HEK293T (cell line): ENCODE measurements around the gene DUSP8.

Experiments used
- CTCF ChIA-PET: fragments of 350-600 bp; formaldehyde crosslinking; extraction: SDS; loops from one replicate; lab custom pipeline; 2021; ENCODE audit warnings: antibody characterized with exemption, inconsistent platforms; lab: Yijun Ruan, JAX
- POLR2A ChIA-PET: fragments of 350-600 bp; formaldehyde crosslinking; extraction: SDS; loops from one replicate; lab custom pipeline; 2020; ENCODE audit warnings: antibody characterized with exemption, inconsistent platforms; lab: Yijun Ruan, JAX
- DNase-seq: peaks from one replicate; pipeline ENCODE4 v3.0.0; 2012; ENCODE audit warnings: mixed read lengths; ENCODE audit errors: extremely low spot score
- ARNT ChIP-seq: fragments of 450-650 bp; IDR thresholded peaks from 2 replicates; pipeline ENCODE4 v1.6.1; 2017; ENCODE audit warnings: mild to moderate bottlenecking
- BHLHE40 ChIP-seq: fragments of 450-650 bp; IDR thresholded peaks from 2 replicates; pipeline ENCODE4 v1.6.1; 2016; ENCODE audit warnings: mild to moderate bottlenecking, moderate library complexity, borderline replicate concordance
- CTBP1 ChIP-seq: fragments of 450-650 bp; IDR thresholded peaks from 2 replicates; pipeline ENCODE4 v1.6.1; 2016; ENCODE audit warnings: borderline replicate concordance
- ELF4 ChIP-seq: fragments of 450-650 bp; IDR thresholded peaks from 2 replicates; pipeline ENCODE4 v1.6.1; 2017; ENCODE audit warnings: antibody characterized with exemption
- FOXA1 ChIP-seq: fragments of 450-650 bp; IDR thresholded peaks from 2 replicates; pipeline ENCODE4 v1.6.1; 2016; ENCODE audit warnings: mild to moderate bottlenecking
- FOXK2 ChIP-seq: fragments of 450-650 bp; IDR thresholded peaks from 2 replicates; pipeline ENCODE4 v1.6.1; 2016; ENCODE audit warnings: mild to moderate bottlenecking
- FOXM1 ChIP-seq: fragments of 450-650 bp; IDR thresholded peaks from 2 replicates; pipeline ENCODE4 v1.6.1; 2017; ENCODE audit warnings: mild to moderate bottlenecking, borderline replicate concordance
- HDGF ChIP-seq: fragments of 450-650 bp; IDR thresholded peaks from 2 replicates; pipeline ENCODE4 v1.6.1; 2017; ENCODE audit warnings: antibody characterized with exemption, borderline replicate concordance
- L3MBTL2 ChIP-seq: fragments of 450-650 bp; conservative IDR thresholded peaks from 2 replicates; pipeline ENCODE4 v1.6.1; 2016; ENCODE audit warnings: mild to moderate bottlenecking
- LEF1 ChIP-seq: fragments of 450-650 bp; IDR thresholded peaks from 2 replicates; pipeline ENCODE4 v1.6.1; 2017; ENCODE audit warnings: mild to moderate bottlenecking, borderline replicate concordance
- NFRKB ChIP-seq: fragments of 450-650 bp; IDR thresholded peaks from 2 replicates; pipeline ENCODE4 v1.6.1; 2016; ENCODE audit warnings: mild to moderate bottlenecking, moderate library complexity
- SP1 ChIP-seq: fragments of 450-650 bp; IDR thresholded peaks from 2 replicates; pipeline ENCODE4 v1.6.1; 2017
- SUZ12 ChIP-seq: fragments of 450-650 bp; IDR thresholded peaks from 2 replicates; pipeline ENCODE4 v1.6.1; 2016; ENCODE audit warnings: mild to moderate bottlenecking
- TARDBP ChIP-seq: fragments of 450-650 bp; IDR thresholded peaks from 2 replicates; pipeline ENCODE4 v1.6.1; 2016
- ZNF384 ChIP-seq: fragments of 450-650 bp; IDR thresholded peaks from 2 replicates; pipeline ENCODE4 v1.6.1; 2016
- TF ChIP-seq, protein P1 (sequence below): fragments of 450-650 bp; IDR thresholded peaks from 2 replicates; pipeline ENCODE4 v1.6.1; 2016

DUSP8 gene

DNA sequence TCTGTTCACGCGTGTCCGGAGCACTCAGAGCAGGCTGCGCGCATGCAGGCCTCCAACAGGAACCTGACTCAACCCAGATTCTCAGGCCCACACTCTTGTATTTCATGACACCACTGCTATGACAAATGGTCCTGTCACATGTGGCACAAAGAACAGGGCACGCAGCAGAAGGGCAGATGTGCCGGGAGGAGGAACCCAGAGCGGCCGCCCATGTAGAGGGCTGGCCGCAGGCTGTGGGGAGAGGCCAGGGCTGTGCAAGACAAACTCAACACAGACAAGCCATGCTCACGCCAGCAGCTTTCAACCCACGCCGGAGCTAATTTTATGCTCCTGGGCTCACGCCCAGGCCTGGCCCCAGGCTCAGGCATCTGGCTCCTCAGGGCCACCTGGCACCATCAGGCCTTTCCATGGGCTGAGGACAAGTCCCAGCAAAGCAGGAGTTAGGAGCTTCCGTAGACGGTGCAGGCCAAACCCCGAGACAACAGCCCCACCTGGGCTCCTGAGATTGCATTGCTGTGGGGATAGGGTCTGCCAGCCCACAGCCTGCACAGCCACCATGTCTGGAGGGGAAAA, 40.0 kb downstream of the DUSP8 start:
- POLR2A ChIA-PET: no interaction called here
- no peak for DNase-seq
- CTCF ChIA-PET: no interaction called here
- TF ChIP-seq FOXA1 (no peak), L3MBTL2 (no peak), CTBP1 (no peak), LEF1 (no peak), ELF4 (no peak), BHLHE40 (no peak), SP1 (no peak), TARDBP (no peak), HDGF (no peak)
- TF ChIP-seq, protein P1, sequence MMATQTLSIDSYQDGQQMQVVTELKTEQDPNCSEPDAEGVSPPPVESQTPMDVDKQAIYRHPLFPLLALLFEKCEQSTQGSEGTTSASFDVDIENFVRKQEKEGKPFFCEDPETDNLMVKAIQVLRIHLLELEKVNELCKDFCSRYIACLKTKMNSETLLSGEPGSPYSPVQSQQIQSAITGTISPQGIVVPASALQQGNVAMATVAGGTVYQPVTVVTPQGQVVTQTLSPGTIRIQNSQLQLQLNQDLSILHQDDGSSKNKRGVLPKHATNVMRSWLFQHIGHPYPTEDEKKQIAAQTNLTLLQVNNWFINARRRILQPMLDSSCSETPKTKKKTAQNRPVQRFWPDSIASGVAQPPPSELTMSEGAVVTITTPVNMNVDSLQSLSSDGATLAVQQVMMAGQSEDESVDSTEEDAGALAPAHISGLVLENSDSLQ: no peak

DNA sequence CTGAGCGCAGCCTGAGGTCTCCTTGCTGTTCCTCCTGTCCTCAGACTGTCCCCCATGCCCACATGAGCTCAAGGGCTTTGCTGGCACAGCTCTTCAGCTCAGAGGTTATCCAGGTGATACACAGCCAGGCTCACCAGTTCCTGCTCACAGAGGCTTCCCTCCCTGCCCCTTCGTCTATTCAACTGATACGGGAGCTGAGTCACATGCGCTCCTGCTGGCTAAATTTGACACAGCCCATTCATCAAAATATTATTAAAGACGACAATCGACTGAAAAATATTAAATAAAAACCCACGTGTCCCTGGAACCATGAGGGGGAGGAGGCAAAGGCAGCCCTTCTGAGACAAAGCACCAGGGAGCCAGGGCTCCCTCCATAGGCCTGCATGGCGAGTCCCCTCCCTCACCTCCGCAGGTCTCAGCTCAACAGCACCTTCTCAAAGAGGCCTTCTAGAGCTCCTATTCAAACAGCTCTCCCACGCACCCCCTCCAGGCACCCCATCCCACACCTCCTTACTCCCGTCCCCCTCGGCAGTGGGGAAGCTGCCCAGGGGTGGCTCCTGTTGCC, 40.5 kb downstream of the DUSP8 start:
- POLR2A ChIA-PET: no interaction called here
- DNase-seq: no peak
- CTCF ChIA-PET: no interaction called here
- TF ChIP-seq SUZ12: no peak
- TF ChIP-seq ELF4: no peak
- TF ChIP-seq L3MBTL2: no peak
- TF ChIP-seq FOXK2: no peak
- no peak for TF ChIP-seq LEF1
- no peak for TF ChIP-seq HDGF
- TF ChIP-seq FOXM1: no peak
- no peak for TF ChIP-seq ZNF384
- TF ChIP-seq BHLHE40: no peak
- TF ChIP-seq FOXA1: no peak
- no peak for TF ChIP-seq ARNT
- no peak for TF ChIP-seq TARDBP

DNA sequence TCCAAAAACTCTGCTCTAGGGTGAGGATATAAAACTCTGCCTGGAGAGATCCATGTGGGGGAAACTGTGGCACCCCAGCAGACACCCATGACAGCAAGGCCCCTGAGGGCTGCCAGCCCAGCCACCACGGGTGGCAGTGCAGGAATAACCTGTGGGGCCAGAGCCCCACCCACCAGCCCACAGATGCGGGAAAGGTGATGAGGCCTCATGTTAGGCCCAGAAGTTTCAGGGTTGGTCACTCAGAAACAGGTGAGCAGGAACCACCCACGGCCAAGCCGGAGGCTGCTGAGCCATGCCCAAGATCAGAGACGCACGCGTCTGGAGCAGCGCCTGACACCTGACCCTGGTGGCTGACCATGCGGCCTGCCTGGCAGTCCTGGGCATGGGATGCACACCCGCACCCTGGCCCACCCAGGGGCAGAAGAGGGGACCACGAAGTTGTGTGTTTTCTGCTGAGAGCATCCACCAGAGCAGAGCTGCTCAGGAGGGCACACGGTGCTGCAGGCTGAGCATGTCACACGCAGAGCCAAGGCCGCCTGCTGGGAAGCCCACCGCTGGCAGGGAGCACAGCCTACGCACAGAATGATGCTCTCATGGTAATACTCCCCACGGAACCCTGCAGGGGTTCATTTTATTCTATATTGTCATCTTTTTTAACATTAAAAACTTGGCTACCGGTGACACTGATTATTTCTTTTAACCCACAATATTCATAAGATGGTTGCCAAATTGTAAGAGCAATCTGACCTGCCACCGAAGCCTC, 41.2 kb downstream of the DUSP8 start:
- no peak for DNase-seq
- ChIA-PET POLR2A (no interaction called here), CTCF (no interaction called here)
- no peak for TF ChIP-seq NFRKB
- TF ChIP-seq, protein P1: no peak
- no peak for TF ChIP-seq FOXA1

DNA sequence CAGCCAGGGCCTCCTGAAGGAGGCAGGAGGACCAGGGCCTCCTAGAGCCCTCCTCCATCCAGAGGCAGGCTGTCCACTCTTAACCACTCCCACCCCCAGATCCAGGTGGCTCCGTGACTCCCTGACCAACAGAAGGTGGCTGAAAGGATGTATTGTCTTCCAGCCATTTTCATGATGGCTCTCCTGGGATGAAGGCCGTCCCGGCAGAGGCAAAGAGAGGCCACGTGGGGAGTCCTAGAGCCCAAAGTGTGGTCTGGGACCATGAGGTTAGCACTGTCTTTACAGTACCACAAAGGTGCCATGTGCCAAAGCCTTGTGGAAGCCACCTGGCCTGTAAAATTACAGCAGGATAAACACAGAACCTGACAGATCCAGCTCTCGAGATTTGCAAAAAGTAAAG, 42.3 kb downstream of the DUSP8 start:
- no peak for TF ChIP-seq ARNT
- no peak for TF ChIP-seq SUZ12
- TF ChIP-seq HDGF: no peak
- TF ChIP-seq FOXA1: no peak
- TF ChIP-seq NFRKB: no peak
- no peak for DNase-seq
- CTCF ChIA-PET: interaction anchor here (0.7 kb wide), 1 partner anchor 19 kb away, joined by 3 read pairs; no protein-coding TSS in a partner anchor
- POLR2A ChIA-PET: no interaction called here

DNA sequence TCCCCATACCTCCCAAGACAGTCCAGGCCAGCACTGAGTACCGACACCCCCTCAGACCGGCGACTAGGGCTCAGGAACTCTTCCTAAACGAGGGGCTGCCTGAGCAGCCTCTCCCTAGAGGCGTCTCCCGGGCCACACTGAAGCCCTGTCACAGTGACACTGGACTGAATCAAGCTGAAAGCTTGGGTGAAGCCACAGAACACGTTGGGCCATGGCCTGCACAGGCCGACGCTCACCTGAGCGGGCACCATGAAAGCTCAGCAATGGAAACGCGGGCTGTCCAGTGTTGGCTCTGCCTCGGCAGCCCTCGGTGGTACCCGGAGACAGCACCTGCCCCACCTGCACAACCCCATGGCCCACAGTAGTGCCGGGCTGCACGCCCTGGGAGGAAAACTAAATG, 42.8 kb downstream of the DUSP8 start:
- CTCF ChIA-PET: no interaction called here
- POLR2A ChIA-PET: no interaction called here
- DNase-seq: no peak
- TF ChIP-seq ARNT (no peak), TARDBP (no peak), FOXA1 (no peak), SP1 (no peak), SUZ12 (no peak), CTBP1 (no peak), L3MBTL2 (no peak), LEF1 (no peak), BHLHE40 (no peak), FOXM1 (no peak), HDGF (no peak), FOXK2 (no peak), NFRKB (no peak), ZNF384 (no peak), ELF4 (no peak)
- TF ChIP-seq, protein P1: no peak

DNA sequence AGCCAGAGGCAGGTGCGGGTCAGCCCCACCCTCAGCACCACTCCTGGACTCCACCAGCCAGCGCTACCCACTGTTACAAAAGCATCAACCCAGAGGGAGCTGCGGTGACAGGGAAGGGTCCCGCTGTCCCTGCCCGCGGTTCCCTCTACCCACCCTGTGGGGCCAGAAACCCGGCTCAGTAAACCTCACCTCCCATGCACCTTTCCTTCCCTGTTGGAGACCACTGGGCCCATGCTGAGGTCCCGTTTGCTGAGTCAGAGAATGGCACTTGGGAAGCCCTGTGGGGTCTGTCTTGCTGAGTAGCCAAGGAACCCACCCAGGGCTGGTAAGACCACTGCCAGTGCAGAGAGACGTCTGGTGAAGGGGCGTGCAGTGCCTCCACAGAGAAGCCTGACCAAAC, 43.4 kb downstream of the DUSP8 start:
- DNase-seq: no peak
- TF ChIP-seq BHLHE40: no peak
- no peak for TF ChIP-seq HDGF
- TF ChIP-seq ARNT: no peak
- TF ChIP-seq SP1: no peak
- TF ChIP-seq, protein P1: no peak
- TF ChIP-seq SUZ12: no peak
- TF ChIP-seq LEF1: no peak
- no peak for TF ChIP-seq FOXK2
- no peak for TF ChIP-seq ZNF384
- TF ChIP-seq TARDBP: no peak
- no peak for TF ChIP-seq NFRKB
- no peak for TF ChIP-seq FOXA1
- TF ChIP-seq ELF4: no peak
- no peak for TF ChIP-seq CTBP1
- TF ChIP-seq L3MBTL2: no peak
- no peak for TF ChIP-seq FOXM1
- ChIA-PET POLR2A (no interaction called here), CTCF (no interaction called here)
